ENCODE data around the gene FBXO27. TPM values are rescaled to one million over a fixed set of nuclear protein-coding genes. Genes with fewer than 3 reads are reported as not detected.

FBXO27 gene
- 10 to 100 TPM in 1 of 4 donors, 1 to 10 TPM in 3; 3.4 to 11.3 (median 7.8) TPM for total RNA-seq

GRCh38 chr19:39032063-39032918 is at the start of gene FBXO27:
TSS of gene FBXO27 (minus strand) at chr19:39032549. CDS start at chr19:39032227, 322 bp downstream.
- Histone ChIP-seq H3K4me3 (peak within 1 kb of the TSS; percentile 43 to 72), H3K27me3 (no peaks in the 10 kb centered on the region), H3K27ac (peak within 1 kb of the TSS; percentile 9 to 39), H3K36me3 (no peaks in the 10 kb centered on the region), H3K4me1 (peaks cover 0 to 6% of the 10 kb centered on the region in 2 donors), H3K9me3 (no peaks in the 10 kb centered on the region)
- intact Hi-C loops (cut with DNase I; ENCODE audit: low total_unique reads), result no loop called here
- peak in 1 of 2 donors; percentile 20 for DNase-seq
- TF ChIP-seq POLR2A (IDR thresholded peaks at IDR 0.05), result peak in 1 of 2 donors; percentile 5
- no peak for TF ChIP-seq CTCF (IDR thresholded peaks at IDR 0.05)

GRCh38 chr19:39080431-39080830 is 48.1 kb upstream of the FBXO27 start:
- intact Hi-C loops (cut with DNase I; ENCODE audit: low total_unique reads), result no loop called here
- H3K4me3 ChIP-seq, result no peak overlapping the region
- peaks cover 0 to 15% of the 10 kb centered on the region in 2 donors for H3K27me3 ChIP-seq
- no peak for DNase-seq
- no peak overlapping the region for H3K27ac ChIP-seq
- H3K4me1 ChIP-seq, result peaks cover 0 to 9% of the 10 kb centered on the region in 2 donors
- no peaks in the 10 kb centered on the region for H3K36me3 ChIP-seq
- no peaks in the 10 kb centered on the region for H3K9me3 ChIP-seq
- TF ChIP-seq POLR2A (IDR thresholded peaks at IDR 0.05) (no peak), CTCF (IDR thresholded peaks at IDR 0.05) (no peak)

- Histone ChIP-seq H3K27me3 (peaks cover 0 to 6% of the 10 kb centered on the region in 2 donors), H3K27ac (no peak overlapping the region), H3K4me3 (no peak overlapping the region), H3K4me1 (peaks cover 0 to 4% of the 10 kb centered on the region in 2 donors), H3K36me3 (no peaks in the 10 kb centered on the region), H3K9me3 (no peaks in the 10 kb centered on the region)
- TF ChIP-seq POLR2A (IDR thresholded peaks at IDR 0.05), result no peak
- no peak for TF ChIP-seq CTCF (IDR thresholded peaks at IDR 0.05)
- no peak for DNase-seq
- intact Hi-C loops (cut with DNase I; ENCODE audit: low total_unique reads), result no loop called here
These were observed 46.3 kb upstream of the FBXO27 start for GRCh38 chr19:39078436-39079200.

- Histone ChIP-seq H3K4me3 (no peak overlapping the region), H3K27ac (no peak overlapping the region), H3K27me3 (no peaks in the 10 kb centered on the region), H3K9me3 (no peaks in the 10 kb centered on the region), H3K4me1 (no peaks in the 10 kb centered on the region), H3K36me3 (no peaks in the 10 kb centered on the region)
- DNase-seq, result no peak
- intact Hi-C loops (cut with DNase I; ENCODE audit: low total_unique reads), result no loop called here
- TF ChIP-seq CTCF (IDR thresholded peaks at IDR 0.05) (no peak), POLR2A (IDR thresholded peaks at IDR 0.05) (no peak)
These were observed 45.0 kb upstream of the FBXO27 start for GRCh38 chr19:39077323-39077722.

GRCh38 chr19:39074942-39075341 is 42.6 kb upstream of the FBXO27 start:
- H3K4me3 ChIP-seq, result no peak overlapping the region
- DNase-seq, result no peak
- H3K27ac ChIP-seq, result no peak overlapping the region
- no peaks in the 10 kb centered on the region for H3K9me3 ChIP-seq
- H3K27me3 ChIP-seq, result no peaks in the 10 kb centered on the region
- H3K36me3 ChIP-seq, result no peaks in the 10 kb centered on the region
- TF ChIP-seq POLR2A (IDR thresholded peaks at IDR 0.05) (no peak), CTCF (IDR thresholded peaks at IDR 0.05) (no peak)
- intact Hi-C loops (cut with DNase I; ENCODE audit: low total_unique reads), result no loop called here
- H3K4me1 ChIP-seq, result no peaks in the 10 kb centered on the region
